Measurements from ENCODE around the gene MAL.

MAL gene

GRCh38 chr2:94996305-94997100, 29.0 kb upstream of the MAL start:
- DNase-seq = no peak

- DNase-seq = no peak
Observed at GRCh38 chr2:94997981-94998930, 27.3 kb upstream of the MAL start.

- DNase-seq = no peak
Observed at GRCh38 chr2:94999431-94999883, 26.1 kb upstream of the MAL start.

- no peak for DNase-seq
Observed at GRCh38 chr2:95001051-95001562, 24.4 kb upstream of the MAL start.

GRCh38 chr2:95001701-95002100, 23.8 kb upstream of the MAL start:
- no peak for DNase-seq

GRCh38 chr2:95002498-95002897, 23.0 kb upstream of the MAL start:
- no peak for DNase-seq

- DNase-seq = no peak
Observed at GRCh38 chr2:95004287-95004686, 21.2 kb upstream of the MAL start.

- DNase-seq = no peak
Observed at GRCh38 chr2:95004711-95005110, 20.8 kb upstream of the MAL start.

- DNase-seq = no peak
Observed at GRCh38 chr2:95005726-95006125, 19.8 kb upstream of the MAL start.

- no peak for DNase-seq
Observed at GRCh38 chr2:95006588-95006987, 18.9 kb upstream of the MAL start.

GRCh38 chr2:95007031-95007609, 18.4 kb upstream of the MAL start:
- DNase-seq = no peak

- peak in 1 of 2 donors; percentile 51 for DNase-seq
Observed at GRCh38 chr2:95007822-95008221, 17.7 kb upstream of the MAL start.

GRCh38 chr2:95008306-95008705, 17.2 kb upstream of the MAL start:
- no peak for DNase-seq

- DNase-seq = no peak
Observed at GRCh38 chr2:95008996-95009395, 16.5 kb upstream of the MAL start.

- no peak for DNase-seq
Observed at GRCh38 chr2:95009412-95009811, 16.1 kb upstream of the MAL start.

- DNase-seq = no peak
Observed at GRCh38 chr2:95010126-95010525, 15.4 kb upstream of the MAL start.

GRCh38 chr2:95010718-95011117, 14.8 kb upstream of the MAL start:
- DNase-seq = no peak

- no peak for DNase-seq
Observed at GRCh38 chr2:95012881-95013550, 12.5 kb upstream of the MAL start.

GRCh38 chr2:95013726-95014125, 11.8 kb upstream of the MAL start:
- DNase-seq = no peak

GRCh38 chr2:95014126-95014708, 11.3 kb upstream of the MAL start:
- DNase-seq = peak; percentile 23 to 42

- DNase-seq = no peak
Observed at GRCh38 chr2:95015261-95015912, 10.1 kb upstream of the MAL start.

GRCh38 chr2:95016616-95017015, 8.9 kb upstream of the MAL start:
- no peak for DNase-seq
